Kidney capillary endothelial cell (primary cell): ENCODE results near the gene SPSB4.

Experiments
- DNase-seq: peaks from one replicate; pipeline ENCODE4 v3.0.0-alpha.2; 2018; ENCODE audit warnings: low spot score

Gene SPSB4

DNA sequence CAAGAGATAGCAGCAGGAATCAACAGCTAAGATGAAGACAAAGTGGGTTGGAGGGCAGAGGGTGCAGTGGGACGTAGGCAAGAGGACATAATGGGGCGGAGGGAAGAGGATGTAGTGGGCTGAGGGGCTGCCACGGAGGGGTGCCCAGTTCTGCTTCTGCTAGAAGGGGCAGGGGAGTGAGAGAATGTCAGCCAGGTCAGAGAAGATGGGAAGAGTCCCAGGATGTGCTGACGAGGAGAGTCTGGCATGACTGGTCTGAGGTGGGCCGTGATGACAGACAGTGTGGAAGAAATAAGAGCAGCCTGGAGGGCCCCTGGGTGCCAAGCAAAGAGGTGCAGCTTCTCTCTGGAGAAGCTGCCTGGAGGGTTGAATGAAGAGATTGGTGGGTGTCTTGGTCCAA, 4.0 kb downstream of the SPSB4 start:
- DNase-seq: no peak

GRCh38 chr3:141055536-141056445, 4.6 kb downstream of the SPSB4 start:
- DNase-seq: no peak

- no peak for DNase-seq
Observed at GRCh38 chr3:141056751-141057171, 5.6 kb downstream of the SPSB4 start.

DNA sequence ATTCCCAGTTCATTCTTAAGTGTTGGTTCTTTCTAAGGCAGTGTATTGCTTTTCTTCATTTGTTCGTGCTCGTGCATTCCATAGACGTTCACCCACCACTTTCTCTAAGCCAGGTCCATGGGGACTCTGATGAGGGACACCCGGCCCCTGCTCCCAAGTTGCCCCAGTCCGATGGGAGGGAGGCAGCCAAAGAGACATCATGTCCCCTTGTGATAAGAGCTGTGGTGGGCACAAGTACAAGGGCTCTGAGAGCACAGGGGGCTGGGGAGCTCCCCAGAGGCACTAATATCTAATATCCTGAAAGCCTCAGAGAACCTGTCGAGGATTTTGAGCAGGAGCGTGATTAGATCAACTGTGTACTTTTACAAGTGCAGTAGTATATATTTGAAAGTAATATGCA, 6.3 kb downstream of the SPSB4 start:
- no peak for DNase-seq

DNA sequence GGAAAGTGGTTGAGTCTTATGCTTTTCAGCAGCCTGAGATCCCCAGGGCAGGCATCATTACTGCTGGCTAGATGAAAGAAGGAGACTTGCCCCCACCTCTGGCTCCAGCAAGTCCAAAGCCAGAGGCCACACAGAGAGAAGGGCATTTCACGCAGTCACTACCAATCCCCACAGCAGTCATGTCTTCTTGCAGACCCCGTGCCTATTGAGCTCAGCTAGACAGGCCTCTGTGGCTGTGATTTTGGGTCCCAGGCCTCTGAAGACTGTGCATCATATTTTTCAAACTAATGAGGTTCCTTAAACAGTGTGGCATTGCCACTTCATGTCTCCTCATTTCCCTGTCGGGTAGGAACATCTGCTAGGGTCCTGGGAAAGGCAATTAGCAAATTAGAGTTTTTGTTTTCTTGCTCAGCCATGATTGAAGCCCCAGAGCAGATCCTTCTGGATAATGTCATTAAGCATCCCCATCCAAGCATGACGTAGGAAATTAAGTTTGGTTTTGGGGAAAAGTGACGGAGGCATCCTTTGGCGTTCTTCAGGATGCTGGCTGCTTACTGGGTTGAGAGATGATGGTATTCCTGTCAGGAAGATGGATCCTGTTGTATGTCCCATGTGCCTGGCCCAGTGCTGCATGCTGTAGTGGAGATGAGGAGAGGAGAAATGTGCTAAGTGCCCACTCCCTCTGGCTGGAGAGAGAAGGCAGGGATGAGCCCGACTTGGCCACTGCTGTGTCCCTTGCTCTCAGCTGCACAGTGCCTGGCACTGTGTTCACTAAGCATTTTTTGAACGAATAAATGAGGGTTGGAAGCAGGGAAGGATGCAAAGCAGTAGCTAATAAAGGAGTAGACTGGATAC, 7.0 kb downstream of the SPSB4 start:
- DNase-seq: no peak

- DNase-seq: no peak
Observed at GRCh38 chr3:141058996-141059395, 7.8 kb downstream of the SPSB4 start.

DNA sequence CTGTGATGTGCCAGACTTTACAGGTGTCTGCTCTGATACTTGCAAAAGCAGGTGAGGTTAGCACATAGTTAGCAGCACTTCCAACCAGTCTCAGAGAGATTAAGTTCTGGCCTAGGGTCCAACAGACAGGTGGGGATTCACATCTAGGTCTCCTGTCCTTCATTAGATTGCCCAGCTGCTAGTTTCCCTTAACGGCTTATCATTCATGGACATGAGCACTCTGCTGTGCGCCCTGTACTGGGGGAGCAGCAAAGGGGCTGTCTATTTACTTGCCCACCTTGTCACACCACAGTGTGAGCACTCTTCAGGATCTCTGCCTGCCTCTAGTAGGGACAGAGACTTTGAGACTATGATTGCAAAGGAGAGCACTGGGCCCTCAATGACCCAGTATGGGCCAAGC, 8.7 kb downstream of the SPSB4 start:
- DNase-seq: no peak

- no peak for DNase-seq
Observed at GRCh38 chr3:141060327-141060726, 9.2 kb downstream of the SPSB4 start.

DNA sequence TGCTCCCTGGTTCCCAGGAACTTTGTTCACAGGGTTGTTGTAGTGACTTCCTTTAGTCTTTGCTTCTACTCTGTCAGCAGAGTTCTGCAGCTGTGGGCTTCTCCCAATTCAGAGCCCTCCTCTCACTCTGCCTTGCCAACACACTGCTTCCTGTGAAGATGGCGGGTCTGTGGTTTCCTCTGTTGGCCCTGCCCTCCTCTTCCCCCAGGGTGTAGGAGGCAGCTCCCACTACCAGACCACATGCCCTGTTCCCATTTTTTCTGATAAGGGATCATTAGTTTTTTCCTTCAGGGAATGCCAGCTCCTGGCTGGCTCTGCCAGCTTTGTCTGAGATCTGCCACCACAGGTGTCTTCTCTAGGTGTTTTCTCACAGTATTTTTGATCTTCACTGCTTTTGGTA, 12.7 kb downstream of the SPSB4 start:
- DNase-seq: no peak

DNA sequence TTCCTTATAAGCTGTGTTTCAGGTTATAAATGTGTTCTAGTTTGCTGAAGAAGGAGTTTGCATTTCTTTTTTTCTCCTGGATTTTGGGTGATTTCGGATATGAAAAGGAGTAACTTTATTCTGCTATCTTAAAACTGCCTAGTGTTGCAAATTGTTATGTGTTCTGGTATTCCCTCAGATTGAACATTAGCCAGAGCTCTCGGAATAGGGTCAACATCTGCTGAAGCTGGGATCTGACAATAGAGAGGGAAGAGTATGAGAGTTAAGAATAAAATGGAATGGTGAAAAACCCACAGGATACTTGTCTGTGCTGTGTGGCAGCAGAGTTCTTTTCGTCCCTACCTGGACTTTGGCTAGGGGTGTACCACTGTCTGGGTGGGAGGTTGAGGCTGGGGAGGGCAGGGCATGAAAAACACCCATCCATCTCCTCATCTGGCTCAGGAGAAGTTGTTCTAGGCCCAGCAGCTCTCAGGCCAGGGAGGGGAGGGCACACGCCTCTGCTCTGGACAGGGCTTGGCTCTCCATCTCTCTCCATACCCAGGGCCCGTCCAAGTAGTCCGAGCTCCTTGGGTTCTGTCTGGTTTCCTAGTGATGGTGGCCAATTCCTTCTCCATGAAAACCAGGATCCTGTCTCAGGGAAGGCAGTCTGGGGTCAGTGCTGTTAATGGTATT, 13.2 kb downstream of the SPSB4 start:
- DNase-seq: no peak

- DNase-seq: no peak
Observed at GRCh38 chr3:141065258-141065657, 14.1 kb downstream of the SPSB4 start.

DNA sequence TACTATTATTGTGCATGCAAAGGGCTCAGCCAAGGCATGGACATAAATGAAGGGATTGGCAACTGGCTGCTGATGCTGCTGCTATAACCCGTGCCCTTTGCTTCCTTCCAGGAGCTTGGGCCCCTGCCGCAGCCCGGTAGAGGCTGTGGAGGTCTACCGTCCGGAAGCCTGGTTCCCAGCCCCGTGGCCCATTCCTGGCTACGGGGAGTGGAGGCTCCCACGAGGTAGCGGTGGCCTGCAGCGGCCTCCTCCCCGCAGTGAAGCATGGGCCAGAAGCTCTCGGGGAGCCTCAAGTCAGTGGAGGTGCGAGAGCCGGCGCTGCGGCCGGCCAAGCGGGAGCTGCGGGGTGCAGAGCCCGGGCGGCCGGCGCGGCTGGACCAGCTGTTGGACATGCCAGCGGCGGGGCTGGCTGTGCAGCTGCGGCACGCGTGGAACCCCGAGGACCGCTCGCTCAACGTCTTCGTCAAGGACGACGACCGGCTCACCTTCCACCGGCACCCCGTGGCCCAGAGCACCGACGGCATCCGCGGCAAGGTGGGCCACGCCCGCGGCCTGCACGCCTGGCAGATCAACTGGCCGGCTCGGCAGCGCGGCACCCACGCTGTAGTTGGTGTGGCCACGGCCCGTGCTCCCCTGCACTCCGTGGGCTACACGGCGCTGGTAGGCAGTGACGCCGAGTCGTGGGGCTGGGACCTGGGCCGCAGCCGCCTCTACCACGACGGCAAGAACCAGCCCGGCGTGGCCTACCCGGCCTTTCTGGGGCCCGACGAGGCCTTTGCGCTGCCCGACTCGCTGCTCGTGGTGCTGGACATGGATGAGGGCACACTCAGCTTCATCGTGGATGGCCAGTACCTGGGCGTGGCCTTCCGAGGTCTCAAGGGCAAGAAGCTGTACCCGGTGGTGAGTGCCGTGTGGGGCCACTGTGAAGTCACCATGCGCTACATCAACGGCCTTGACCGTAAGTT, 15.0 kb downstream of the SPSB4 start:
- no peak for DNase-seq

DNA sequence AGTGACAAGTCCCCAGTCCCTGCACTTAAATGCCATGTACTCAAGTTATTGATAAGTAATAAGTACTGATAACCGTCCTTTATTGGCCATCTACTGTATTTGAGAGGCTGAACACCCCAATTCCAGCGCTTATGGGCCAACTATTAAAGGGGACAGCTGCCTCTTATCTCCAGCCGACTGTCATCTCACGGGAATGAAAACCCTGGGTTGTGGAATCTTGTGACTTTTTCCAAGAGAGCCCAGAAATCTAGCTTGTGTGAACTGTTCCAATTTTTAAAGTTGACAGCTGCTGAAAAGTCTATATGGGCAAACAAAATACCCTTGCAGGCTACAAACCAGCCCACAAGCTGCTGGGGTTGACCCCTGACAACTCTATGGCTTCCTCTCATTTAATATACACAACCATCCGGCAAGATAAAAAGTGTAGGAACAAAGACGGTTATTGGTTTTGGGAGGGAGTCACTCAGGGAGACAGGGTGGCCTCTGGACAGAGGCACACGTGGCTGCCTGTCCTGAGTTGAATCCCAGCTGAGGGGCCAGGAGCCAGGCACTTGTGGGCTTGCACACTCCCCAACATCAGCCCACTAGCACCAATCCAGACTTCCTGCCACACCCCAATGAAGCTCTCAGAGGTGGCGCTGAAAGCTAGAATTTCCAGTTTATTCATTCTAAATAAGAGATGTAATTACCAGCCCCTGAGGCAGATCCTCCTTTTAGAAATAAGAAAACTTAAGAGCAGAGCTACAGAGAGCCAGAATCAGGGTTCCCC, 16.2 kb downstream of the SPSB4 start:
- no peak for DNase-seq

DNA sequence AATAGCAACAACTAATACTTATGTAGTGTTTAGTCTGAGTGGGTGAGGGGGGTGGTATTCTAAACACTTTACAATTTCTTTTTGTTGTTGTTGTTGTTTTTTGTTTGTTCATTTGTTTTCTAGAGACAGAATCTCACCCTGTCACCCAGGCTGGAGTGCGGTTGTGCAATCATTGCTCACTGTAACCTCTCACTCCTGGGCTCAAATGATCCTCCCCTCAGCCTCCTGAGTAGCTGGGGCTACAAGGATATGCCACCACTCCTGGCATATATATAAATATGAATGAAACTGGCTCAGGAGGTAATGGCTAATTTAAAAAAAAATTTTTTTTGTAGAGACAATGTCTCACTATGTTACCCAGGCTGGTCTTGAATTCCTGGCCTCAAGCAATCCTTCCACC, 19.1 kb downstream of the SPSB4 start:
- DNase-seq: no peak

GRCh38 chr3:141070727-141071357, 19.7 kb downstream of the SPSB4 start:
- DNase-seq: no peak

DNA sequence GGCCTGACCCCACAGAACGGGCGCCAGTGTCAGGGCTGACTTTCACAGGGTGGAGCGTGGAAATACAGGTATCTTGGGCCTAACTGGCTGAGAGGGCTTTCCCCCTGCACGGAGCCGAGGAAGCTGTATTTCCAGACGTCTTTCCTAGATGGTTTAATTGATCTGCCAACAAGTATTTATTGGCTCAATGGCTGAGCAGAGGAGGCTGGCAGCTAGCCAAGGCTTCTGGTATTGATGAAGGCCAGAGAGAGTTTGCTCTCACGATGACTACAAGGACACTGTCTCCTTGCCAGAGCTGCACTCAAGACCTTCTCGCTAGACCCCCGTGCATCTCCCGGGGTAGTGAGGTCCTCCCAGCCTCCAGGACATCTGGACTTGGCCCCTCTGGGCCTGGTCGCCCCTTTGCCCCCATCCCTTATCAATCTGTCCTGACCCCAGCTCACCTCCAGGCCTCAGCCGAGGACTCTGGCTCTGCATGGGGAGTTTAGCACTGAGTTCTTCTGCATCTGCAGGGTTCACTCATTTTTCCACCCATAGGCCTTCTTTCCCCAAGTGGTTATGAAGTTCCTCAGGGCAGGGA, 20.6 kb downstream of the SPSB4 start:
- no peak for DNase-seq

DNA sequence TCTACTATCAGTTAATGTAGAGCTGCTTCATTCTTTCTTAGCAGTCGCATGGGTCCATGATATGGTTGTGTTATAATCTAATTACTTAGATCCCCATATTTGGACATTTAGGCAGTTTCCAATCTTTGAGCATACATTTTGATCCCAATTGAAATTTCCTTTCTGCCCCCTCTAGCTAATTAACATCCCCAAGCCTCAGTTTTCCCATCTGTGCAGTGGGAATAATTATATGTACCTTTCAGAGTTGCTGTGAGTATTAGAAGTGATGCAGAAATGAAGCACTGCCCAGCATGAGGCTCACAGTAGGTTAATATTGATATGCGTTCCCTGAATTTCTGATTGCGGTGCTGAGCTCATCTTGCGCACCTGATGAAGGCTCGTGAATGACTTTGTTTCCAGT, 21.8 kb downstream of the SPSB4 start:
- DNase-seq: no peak

GRCh38 chr3:141073580-141073979, 22.4 kb downstream of the SPSB4 start:
- DNase-seq: no peak

- DNase-seq: no peak
Observed at GRCh38 chr3:141074529-141074928, 23.4 kb downstream of the SPSB4 start.
